Type B pancreatic cell (in vitro differentiated cells): ENCODE results near the gene KLHL29. TPM values are rescaled to one million over a fixed set of nuclear protein-coding genes. Genes with fewer than 3 reads are reported as not detected.

Experiments
- DNase-seq: peaks from one replicate; pipeline ENCODE4 v3.0.0; 2021; ENCODE audit warnings: mixed read lengths; ENCODE audit not compliant: unreplicated experiment; ENCODE audit errors: extremely low spot score
- H3K27ac Mint-ChIP-seq: 2 replicates; pipeline ENCODE4 v1.8.0; 2021; ENCODE audit warnings: mild to moderate bottlenecking, mixed read lengths
- H3K27me3 Mint-ChIP-seq: 2 replicates; pipeline ENCODE4 v1.8.0; 2021; ENCODE audit warnings: mixed read lengths
- H3K36me3 Mint-ChIP-seq: 2 replicates; pipeline ENCODE4 v1.8.0; 2021; ENCODE audit warnings: mixed read lengths
- H3K4me1 Mint-ChIP-seq: one replicate; pipeline ENCODE4 v1.8.0; 2021; ENCODE audit warnings: mixed read lengths; ENCODE audit not compliant: unreplicated experiment
- H3K4me3 Mint-ChIP-seq: 2 replicates; pipeline ENCODE4 v1.8.0; 2021; ENCODE audit warnings: mild to moderate bottlenecking, mixed read lengths
- H3K9me3 Mint-ChIP-seq: 2 replicates; pipeline ENCODE4 v1.8.0; 2021; ENCODE audit warnings: mixed read lengths
- total RNA-seq: library from RNA; stranded (reverse); gene quantifications from 2 replicates; pipeline ENCODE4 v1.2.1, GENCODE V29; 2021; ENCODE audit warnings: low replicate concordance
- TF ChIP-seq, protein P1 (sequence below): fragments of 200-600 bp; sonication (generic); conservative IDR thresholded peaks from 2 replicates; pipeline ENCODE4 v1.5.0; 2021; ENCODE audit warnings: antibody characterized with exemption, mild to moderate bottlenecking

Gene KLHL29
- total RNA-seq, 1 donor from 2014 or later: 24.1 TPM

DNA sequence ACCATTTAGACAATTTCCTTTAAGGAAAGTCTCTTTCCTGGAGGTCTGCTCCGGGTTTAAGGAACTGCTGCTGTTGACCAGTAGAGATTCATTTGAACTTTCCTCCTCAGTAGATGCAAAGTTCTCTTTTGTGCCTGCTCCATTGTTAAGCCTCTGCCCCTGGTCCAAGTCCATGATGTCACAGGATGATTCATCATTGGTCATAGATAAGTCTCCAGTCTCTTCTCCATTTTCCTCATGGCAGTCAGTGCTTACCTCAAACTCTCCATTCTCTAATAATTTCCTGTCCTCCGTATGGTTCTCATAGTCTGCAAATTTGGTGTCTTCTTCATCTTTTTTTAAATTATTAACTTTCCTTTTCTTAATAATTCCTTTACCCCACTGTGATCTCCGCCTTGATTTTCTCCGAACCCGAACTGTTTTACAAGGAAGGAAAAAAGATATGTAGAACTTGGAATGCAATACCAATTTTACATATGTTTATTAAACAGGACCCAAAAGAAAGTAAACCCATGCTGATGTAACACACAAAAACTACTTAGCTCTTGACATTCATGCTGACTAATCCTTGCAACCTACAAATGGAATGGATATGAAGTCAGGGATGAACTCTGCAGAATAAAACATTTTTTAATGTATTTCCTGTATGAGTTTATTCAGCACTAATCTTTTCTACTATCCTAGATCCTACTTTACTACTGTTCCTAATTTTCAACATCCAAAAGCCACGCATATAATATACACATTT, 372.9 kb downstream of the KLHL29 start:
- Mint-ChIP-seq H3K36me3 (peaks cover 42% of the 10 kb centered on the region), H3K27ac (no peak overlapping the region), H3K4me1 (peaks cover 18% of the 10 kb centered on the region)

More for the DNA sequence above, 372.9 kb downstream of the KLHL29 start:
- DNase-seq: no peak
- no peak overlapping the region for H3K4me3 Mint-ChIP-seq
- TF ChIP-seq, protein P1, sequence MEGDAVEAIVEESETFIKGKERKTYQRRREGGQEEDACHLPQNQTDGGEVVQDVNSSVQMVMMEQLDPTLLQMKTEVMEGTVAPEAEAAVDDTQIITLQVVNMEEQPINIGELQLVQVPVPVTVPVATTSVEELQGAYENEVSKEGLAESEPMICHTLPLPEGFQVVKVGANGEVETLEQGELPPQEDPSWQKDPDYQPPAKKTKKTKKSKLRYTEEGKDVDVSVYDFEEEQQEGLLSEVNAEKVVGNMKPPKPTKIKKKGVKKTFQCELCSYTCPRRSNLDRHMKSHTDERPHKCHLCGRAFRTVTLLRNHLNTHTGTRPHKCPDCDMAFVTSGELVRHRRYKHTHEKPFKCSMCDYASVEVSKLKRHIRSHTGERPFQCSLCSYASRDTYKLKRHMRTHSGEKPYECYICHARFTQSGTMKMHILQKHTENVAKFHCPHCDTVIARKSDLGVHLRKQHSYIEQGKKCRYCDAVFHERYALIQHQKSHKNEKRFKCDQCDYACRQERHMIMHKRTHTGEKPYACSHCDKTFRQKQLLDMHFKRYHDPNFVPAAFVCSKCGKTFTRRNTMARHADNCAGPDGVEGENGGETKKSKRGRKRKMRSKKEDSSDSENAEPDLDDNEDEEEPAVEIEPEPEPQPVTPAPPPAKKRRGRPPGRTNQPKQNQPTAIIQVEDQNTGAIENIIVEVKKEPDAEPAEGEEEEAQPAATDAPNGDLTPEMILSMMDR: no peak
- H3K27me3 Mint-ChIP-seq: no peaks in the 10 kb centered on the region
- H3K9me3 Mint-ChIP-seq: no peaks in the 10 kb centered on the region
